Stimulated activated CD4-positive, alpha-beta T cell treated with anti-CD3 and anti-CD28 coated beads, Interleukin-1b, Interleukin-23, amount 100 ng/mL, for 1 hour (primary cell): ENCODE data around the gene NDST4.

ENCODE experiments used
- DNase-seq, 2 donors: peaks; one replicate each; pipeline ENCODE4 v3.0.0-alpha.2; 2020; ENCODE audit warnings: low read depth in 2 of 2

The NDST4 gene

GRCh38 chr4:114907568-114907967, 205.9 kb downstream of the NDST4 start:
- no peak for DNase-seq

- DNase-seq: no peak
Observed at GRCh38 chr4:114905017-114905416, 208.4 kb downstream of the NDST4 start.

DNA sequence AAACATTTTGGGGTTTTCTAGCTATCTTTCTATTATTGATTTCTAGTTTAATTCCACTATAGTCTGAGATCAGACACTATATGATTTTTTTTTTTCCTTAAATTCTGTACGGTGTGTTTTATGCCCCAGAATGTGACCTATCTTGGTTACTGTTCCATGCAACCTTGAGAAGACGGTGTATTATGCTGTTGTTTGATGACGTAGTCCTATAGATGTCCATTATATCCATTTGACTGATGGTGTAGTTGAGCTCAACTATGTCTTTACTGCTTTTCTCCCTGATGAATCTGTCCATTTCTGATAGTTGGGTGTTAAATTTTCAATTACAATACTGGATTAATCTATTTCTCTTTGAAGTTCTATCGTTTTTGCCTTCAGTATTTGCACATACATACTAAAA, 212.5 kb downstream of the NDST4 start:
- DNase-seq: no peak

- no peak for DNase-seq
Observed at GRCh38 chr4:114890773-114891172, 222.6 kb downstream of the NDST4 start.

DNA sequence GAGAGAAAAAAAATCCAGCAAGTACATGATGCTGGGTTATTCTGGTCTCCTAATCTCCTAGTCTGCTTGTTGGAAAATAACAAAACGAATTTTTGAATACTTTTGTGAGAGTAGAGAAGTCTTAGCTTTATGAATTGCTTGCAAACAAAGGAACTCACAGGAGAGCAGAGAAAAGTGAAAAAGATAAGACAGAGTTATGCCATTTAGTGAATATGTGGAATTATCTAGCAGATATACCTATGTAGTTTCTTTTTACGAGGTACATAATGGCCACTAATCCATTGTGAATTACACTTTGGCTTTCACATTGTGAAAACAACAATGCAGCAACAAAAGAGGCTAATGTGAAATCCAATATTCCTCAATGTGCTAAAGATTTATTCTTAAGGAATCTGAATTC, 226.7 kb downstream of the NDST4 start:
- no peak for DNase-seq

GRCh38 chr4:114883641-114884040, 229.8 kb downstream of the NDST4 start:
- no peak for DNase-seq

- no peak for DNase-seq
Observed at GRCh38 chr4:114879916-114880669, 233.3 kb downstream of the NDST4 start.

DNA sequence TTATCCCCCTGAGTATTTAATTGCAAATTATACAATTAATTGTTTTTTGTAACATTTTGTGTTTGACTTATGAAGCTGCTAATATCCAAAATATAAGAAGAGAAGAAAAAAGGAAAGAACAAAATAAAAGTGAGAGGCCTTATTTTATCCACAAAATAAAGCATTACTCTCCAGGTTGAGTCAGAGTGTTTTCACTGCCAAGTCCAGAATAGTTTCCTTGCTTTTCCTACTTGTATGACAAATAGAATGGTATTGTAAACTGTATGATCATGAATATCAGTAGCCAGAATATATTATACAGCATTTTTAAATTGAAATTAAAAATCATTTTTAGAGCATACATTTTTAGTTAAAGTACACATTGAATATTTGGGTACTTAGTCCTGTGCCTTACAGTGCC, 237.8 kb downstream of the NDST4 start:
- DNase-seq: no peak

GRCh38 chr4:114874321-114874720, 239.1 kb downstream of the NDST4 start:
- no peak for DNase-seq

- no peak for DNase-seq
Observed at GRCh38 chr4:114870987-114871386, 242.4 kb downstream of the NDST4 start.

- DNase-seq: no peak
Observed at GRCh38 chr4:114866901-114867670, 246.3 kb downstream of the NDST4 start.

- DNase-seq: no peak
Observed at GRCh38 chr4:114864060-114864459, 249.4 kb downstream of the NDST4 start.

DNA sequence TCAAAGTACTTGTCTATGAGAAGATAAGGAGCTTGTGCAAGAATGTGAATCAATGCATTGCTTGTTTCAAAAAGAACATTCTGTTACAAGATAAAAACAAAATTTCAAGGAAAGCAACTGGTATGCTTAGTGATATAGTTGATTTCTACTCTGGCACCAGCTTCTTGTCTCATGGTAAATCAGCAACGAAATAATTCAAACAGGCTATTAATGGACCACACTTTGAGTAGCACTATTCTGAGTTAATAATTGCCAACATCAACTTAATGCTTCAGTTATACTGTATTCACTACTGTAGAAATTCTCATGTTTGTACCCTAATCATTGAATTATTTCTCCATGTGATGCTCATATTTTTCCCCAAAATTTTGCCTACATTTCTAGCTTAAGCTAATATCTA, 252.6 kb downstream of the NDST4 start:
- DNase-seq: no peak

- DNase-seq: no peak
Observed at GRCh38 chr4:114857831-114858230, 255.6 kb downstream of the NDST4 start.

GRCh38 chr4:114839986-114840385, 273.4 kb downstream of the NDST4 start:
- no peak for DNase-seq

DNA sequence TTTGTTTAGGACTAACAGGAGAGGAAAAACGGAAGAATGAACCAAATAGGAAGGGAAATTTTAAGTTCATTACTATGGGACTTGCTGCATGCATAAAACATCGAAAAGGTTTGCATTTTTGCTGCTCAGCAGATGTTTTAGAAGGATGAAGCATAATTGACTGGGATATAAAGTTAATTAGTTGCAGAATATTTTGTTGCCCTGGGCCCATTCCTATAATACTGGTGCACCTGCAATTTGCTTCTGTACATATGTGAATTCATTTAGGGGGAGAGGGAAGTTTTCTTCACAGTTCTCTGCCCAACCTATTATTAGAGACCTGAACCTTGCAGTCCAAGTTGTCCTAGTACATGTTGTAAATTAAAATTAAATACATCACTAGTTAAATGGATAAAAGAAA, 282.8 kb downstream of the NDST4 start:
- no peak for DNase-seq

DNA sequence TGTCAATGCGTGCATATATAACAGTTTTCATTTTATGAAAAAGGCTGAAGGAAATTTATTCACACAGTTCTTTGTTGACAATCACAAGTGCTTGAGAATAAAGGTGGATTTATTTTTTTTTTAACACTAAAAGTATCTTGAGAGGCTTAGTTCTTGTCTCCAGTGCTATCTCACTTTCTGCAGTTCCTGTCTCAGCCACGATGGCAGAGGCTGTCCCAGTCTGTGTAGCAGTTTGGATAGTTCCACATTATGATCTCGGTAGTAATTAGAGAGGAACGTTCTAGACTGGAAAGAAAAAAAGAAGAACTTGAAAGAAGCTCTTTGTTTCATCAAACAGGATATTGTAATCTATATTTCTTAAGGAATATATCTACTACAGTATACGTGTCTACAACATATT, 285.8 kb downstream of the NDST4 start:
- no peak for DNase-seq

DNA sequence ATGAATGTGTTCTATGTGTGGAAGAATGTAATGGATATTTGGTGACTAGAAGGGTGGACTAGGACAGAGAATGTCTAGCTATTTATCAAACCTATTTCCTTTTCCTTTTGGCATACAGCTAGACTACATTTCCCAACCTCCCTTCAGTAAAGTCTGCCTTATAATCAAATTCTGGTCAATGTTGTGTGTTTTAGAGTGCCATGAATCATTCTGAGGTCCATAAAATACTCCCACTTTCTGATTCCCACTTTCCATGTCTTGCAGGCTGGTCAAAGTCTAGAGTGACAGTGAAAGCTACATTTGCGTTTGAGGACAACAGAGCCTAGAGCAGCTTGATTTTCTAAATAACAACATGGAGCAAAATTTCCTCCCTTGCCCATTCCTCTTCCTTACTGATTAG, 297.7 kb downstream of the NDST4 start:
- DNase-seq: no peak

- no peak for DNase-seq
Observed at GRCh38 chr4:114813961-114814360, 299.5 kb downstream of the NDST4 start.

DNA sequence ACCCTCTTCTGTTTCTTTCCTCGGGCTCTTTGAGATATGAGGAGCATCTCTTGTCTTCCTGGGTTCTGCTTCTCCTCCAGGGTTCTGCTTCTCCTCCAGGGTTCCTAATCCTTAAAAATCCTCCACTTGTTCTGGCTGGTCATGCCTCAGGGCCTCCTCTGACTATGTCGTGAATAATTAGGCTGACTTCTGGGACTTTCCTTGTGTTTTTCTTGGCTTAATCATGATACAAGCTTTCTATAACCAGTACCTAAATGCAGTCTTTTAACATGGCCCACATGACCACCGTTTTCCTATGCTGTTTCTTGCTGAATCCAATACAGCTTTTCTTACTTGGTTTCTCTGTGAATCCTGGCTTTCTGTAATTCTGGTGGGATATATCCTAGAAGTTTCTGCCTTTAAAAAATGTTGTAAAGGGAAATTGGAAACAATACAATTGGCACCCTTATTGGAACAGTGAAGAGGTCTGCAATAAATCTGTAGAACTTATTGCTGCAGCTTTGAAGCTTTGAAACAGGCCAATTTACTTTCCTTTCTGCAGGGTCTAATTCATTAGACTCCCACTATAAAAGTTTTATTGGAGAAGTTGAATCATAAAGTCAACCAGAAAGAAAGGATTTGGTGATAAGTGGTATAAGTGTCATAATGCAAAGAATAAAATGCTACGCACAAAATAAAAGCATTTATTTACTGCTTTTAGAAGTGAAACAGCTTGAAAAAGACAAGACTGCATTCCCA, 301.7 kb downstream of the NDST4 start:
- no peak for DNase-seq

DNA sequence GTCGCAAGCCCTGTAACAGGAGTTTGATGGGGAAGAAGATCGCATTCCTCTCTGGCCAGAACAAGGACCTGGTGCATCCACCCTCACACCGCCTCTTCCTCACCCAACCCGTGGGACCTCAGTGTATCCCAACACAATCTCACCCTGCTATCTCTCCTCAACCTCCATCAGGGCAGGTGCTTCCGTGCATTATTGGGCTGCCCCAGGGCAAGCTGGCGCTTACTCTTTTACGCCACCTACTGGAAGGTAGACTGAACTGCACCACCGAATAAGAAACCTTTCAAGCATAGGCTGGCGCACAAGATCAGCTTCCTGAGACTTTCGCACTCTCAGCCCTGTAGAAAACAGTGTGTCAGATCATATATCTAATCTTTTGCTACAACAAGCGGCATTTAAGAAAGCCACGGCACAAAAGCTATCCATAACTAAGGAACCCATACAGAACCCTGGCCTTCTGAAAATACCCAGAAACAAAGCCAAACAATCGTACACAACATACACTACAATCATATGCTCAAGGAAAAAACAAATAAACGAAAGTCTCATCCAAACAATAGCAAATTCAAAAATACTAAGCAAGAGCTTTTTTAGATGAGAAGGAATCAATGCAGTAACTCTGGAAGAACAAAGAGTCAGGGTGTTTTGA, 305.5 kb downstream of the NDST4 start:
- no peak for DNase-seq

DNA sequence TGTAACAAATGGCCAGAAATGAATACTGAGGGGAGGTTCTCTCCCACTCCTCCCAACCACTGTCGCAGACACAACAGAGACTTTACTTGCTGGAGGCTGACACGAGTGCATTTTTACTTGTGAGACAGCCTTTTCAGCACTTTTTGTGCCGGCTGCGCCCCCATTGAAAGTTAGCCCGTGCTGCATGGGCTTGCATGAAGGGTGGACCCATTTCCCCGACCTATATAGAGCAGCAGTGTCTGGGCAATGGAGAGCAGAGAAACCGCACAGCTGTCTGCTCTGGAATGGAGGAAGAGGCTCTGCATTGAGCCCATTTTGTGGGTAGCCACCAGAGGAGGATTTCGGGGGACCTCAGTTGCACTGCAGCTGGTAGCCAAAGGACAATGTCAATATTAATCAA, 306.1 kb downstream of the NDST4 start:
- DNase-seq: no peak
